IMR-90 (cell line): Measurements from ENCODE around the gene CAMK4. TPM values are rescaled to one million over a fixed set of nuclear protein-coding genes. Genes with fewer than 3 reads are reported as not detected.

Experiments
- ATAC-seq: fragments of 200-7000 bp; cut with Tn5 transposase; 2 replicates; pipeline ENCODE4 v1.9.1; 2020; ENCODE audit warnings: low read depth, mild to moderate bottlenecking, moderate library complexity
- BruUV-seq: library from RNA; stranded (reverse); fragments of 400-500 nt; replicated peaks from 2 replicates; lab custom pipeline; 2021; lab: Mats Ljungman, UMichigan
- CTCF ChIA-PET: fragments of 300-600 bp; formaldehyde crosslinking; extraction: SDS; loops from one replicate; lab custom pipeline; 2021; ENCODE audit warnings: antibody characterized with exemption; lab: Yijun Ruan, JAX
- POLR2A ChIA-PET: fragments of 300-600 bp; sonication (Branson Sonifier 250); formaldehyde crosslinking; loops from one replicate; lab custom pipeline; 2022; ENCODE audit warnings: antibody characterized with exemption; ENCODE audit not compliant: unreplicated experiment; lab: Charles Lee
- DNase-seq: peaks from one replicate; pipeline ENCODE4 v3.0.0; 2013
- H2AFZ ChIP-seq: replicated peaks from 2 replicates; pipeline ENCODE3; 2013; ENCODE audit warnings: low read length, mild to moderate bottlenecking; ENCODE audit not compliant: poor library complexity
- H2AK5ac ChIP-seq: 2 replicates; pipeline ENCODE4 v1.6.1; 2013; ENCODE audit warnings: low read depth, low read length, inconsistent platforms
- H2AK9ac ChIP-seq: replicated peaks from 2 replicates; pipeline ENCODE3; 2013; ENCODE audit warnings: mild to moderate bottlenecking, low read depth, low read length, moderate library complexity; ENCODE audit not compliant: poor library complexity
- H2BK120ac ChIP-seq: 2 replicates; pipeline ENCODE4 v1.6.1; 2013; ENCODE audit warnings: low read depth, low read length, inconsistent platforms
- H2BK15ac ChIP-seq: 3 replicates; pipeline ENCODE4 v1.6.1; 2013; ENCODE audit warnings: low read depth, low read length, inconsistent platforms
- H2BK20ac ChIP-seq: 2 replicates; pipeline ENCODE4 v1.6.1; 2013; ENCODE audit warnings: low read depth, mild to moderate bottlenecking, inconsistent platforms, low read length, moderate library complexity
- H2BK5ac ChIP-seq: 2 replicates; pipeline ENCODE4 v1.6.1; 2013; ENCODE audit warnings: mild to moderate bottlenecking, low read depth, low read length, inconsistent platforms; ENCODE audit not compliant: poor library complexity, severe bottlenecking
- H3K14ac ChIP-seq: replicated peaks from 2 replicates; pipeline ENCODE4 v1.6.1; 2013; ENCODE audit warnings: low read depth, low read length, inconsistent platforms
- H3K18ac ChIP-seq: 2 replicates; pipeline ENCODE4 v1.6.1; 2013; ENCODE audit warnings: low read depth, low read length, control low read depth
- H3K23ac ChIP-seq: 2 replicates; pipeline ENCODE4 v1.6.1; 2013; ENCODE audit warnings: low read depth, low read length, inconsistent platforms
- H3K27ac ChIP-seq: 2 replicates; pipeline ENCODE4 v1.5.1; 2013; ENCODE audit warnings: mild to moderate bottlenecking, control low read depth, low read length; ENCODE audit not compliant: insufficient read depth
- H3K27me3 ChIP-seq: 2 replicates; pipeline ENCODE4 v1.6.1; 2013; ENCODE audit warnings: low read length; ENCODE audit not compliant: control insufficient read depth, insufficient read depth
- H3K36me3 ChIP-seq: 2 replicates; pipeline ENCODE4 v1.6.1; 2013; ENCODE audit warnings: low read length, mixed read lengths; ENCODE audit not compliant: control insufficient read depth, insufficient read depth
- H3K4ac ChIP-seq: 2 replicates; pipeline ENCODE4 v1.6.1; 2013; ENCODE audit warnings: low read depth, low read length, inconsistent platforms
- H3K4me1 ChIP-seq: 2 replicates; pipeline ENCODE4 v1.6.1; 2013; ENCODE audit warnings: low read length, mixed read lengths; ENCODE audit not compliant: control insufficient read depth, insufficient read depth
- H3K4me2 ChIP-seq: 2 replicates; pipeline ENCODE4 v1.6.1; 2013; ENCODE audit warnings: low read depth, mild to moderate bottlenecking, control low read depth, low read length, moderate library complexity
- H3K4me3 ChIP-seq: 2 replicates; pipeline ENCODE4 v1.5.1; 2013; ENCODE audit warnings: low read depth, mild to moderate bottlenecking, control low read depth, low read length, moderate library complexity; ENCODE audit not compliant: insufficient read depth
- H3K56ac ChIP-seq: 2 replicates; pipeline ENCODE4 v1.6.1; 2013; ENCODE audit warnings: low read length, inconsistent platforms; ENCODE audit not compliant: insufficient read depth; ENCODE audit errors: extremely low read depth
- H3K79me1 ChIP-seq, 2 experiments: 2 replicates each; pipeline ENCODE4 v1.6.1; 2013; ENCODE audit warnings: low read length in 2 of 2, inconsistent platforms in 1 of 2, low read depth in 1 of 2
- H3K9ac ChIP-seq: 2 replicates; pipeline ENCODE4 v1.6.1; 2013; ENCODE audit warnings: low read depth, low read length, control low read depth
- H3K9me1 ChIP-seq: 2 replicates; pipeline ENCODE4 v1.6.1; 2013; ENCODE audit warnings: low read length, inconsistent platforms; ENCODE audit not compliant: insufficient read depth
- H3K9me3 ChIP-seq: 2 replicates; pipeline ENCODE4 v1.6.1; 2013; ENCODE audit warnings: low read length; ENCODE audit not compliant: control insufficient read depth, insufficient read depth
- H4K20me1 ChIP-seq: 2 replicates; pipeline ENCODE4 v1.6.1; 2013; ENCODE audit warnings: low read length, inconsistent platforms; ENCODE audit not compliant: insufficient read depth
- H4K5ac ChIP-seq: 2 replicates; pipeline ENCODE4 v1.6.1; 2013; ENCODE audit warnings: mild to moderate bottlenecking, low read depth, low read length, control low read depth
- H4K8ac ChIP-seq, 2 experiments: 2 replicates each; pipeline ENCODE4 v1.6.1; 2013; ENCODE audit warnings: low read depth in 2 of 2, low read length in 2 of 2, control low read depth in 1 of 2, inconsistent platforms in 1 of 2
- H4K91ac ChIP-seq: 2 replicates; pipeline ENCODE4 v1.6.1; 2013; ENCODE audit warnings: low read depth, low read length, inconsistent platforms; ENCODE audit not compliant: insufficient read depth
- BHLHE40 ChIP-seq: fragments of 150-350 bp; IDR thresholded peaks from 2 replicates; pipeline ENCODE4 v1.6.1; 2016; ENCODE audit warnings: mild to moderate bottlenecking, low read depth, low read length
- CEBPB ChIP-seq: IDR thresholded peaks from 2 replicates; pipeline ENCODE4 v1.6.1; 2012; ENCODE audit warnings: low read depth, low read length, improper control_type of control experiment
- CHD1 ChIP-seq: IDR thresholded peaks from 2 replicates; pipeline ENCODE4 v1.6.1; 2012; ENCODE audit warnings: low read depth, low read length, improper control_type of control experiment
- CTCF ChIP-seq: conservative IDR thresholded peaks from 2 replicates; pipeline ENCODE4 v1.5.1; 2012; ENCODE audit warnings: mild to moderate bottlenecking, low read depth, low read length, improper control_type of control experiment
- ELK1 ChIP-seq: fragments of 150-350 bp; IDR thresholded peaks from 2 replicates; pipeline ENCODE4 v1.6.1; 2016; ENCODE audit warnings: low read depth, mild to moderate bottlenecking, low read length, moderate library complexity, borderline replicate concordance
- FOS ChIP-seq: fragments of 150-350 bp; IDR thresholded peaks from 2 replicates; pipeline ENCODE4 v1.6.1; 2016; ENCODE audit warnings: low read depth, low read length
- MAFK ChIP-seq: IDR thresholded peaks from 2 replicates; pipeline ENCODE4 v1.6.1; 2012; ENCODE audit warnings: low read depth, low read length, improper control_type of control experiment
- MAZ ChIP-seq: IDR thresholded peaks from 2 replicates; pipeline ENCODE4 v1.6.1; 2012; ENCODE audit warnings: low read depth, mild to moderate bottlenecking, low read length, improper control_type of control experiment, moderate library complexity, borderline replicate concordance
- MXI1 ChIP-seq: IDR thresholded peaks from 2 replicates; pipeline ENCODE4 v1.6.1; 2012; ENCODE audit warnings: low read depth, mild to moderate bottlenecking, low read length, moderate library complexity, borderline replicate concordance
- NFE2L2 ChIP-seq: fragments of 150-350 bp; IDR thresholded peaks from 2 replicates; pipeline ENCODE4 v1.6.1; 2016; ENCODE audit warnings: low read depth, mild to moderate bottlenecking, low read length
- POLR2A ChIP-seq: IDR thresholded peaks from 2 replicates; pipeline ENCODE4 v1.6.1; 2012; ENCODE audit warnings: mild to moderate bottlenecking, low read depth, low read length
- RAD21 ChIP-seq: IDR thresholded peaks from 2 replicates; pipeline ENCODE4 v1.6.1; 2012; ENCODE audit warnings: low read length, improper control_type of control experiment
- RCOR1 ChIP-seq: IDR thresholded peaks from 2 replicates; pipeline ENCODE4 v1.6.1; 2012; ENCODE audit warnings: mild to moderate bottlenecking, low read length, improper control_type of control experiment; ENCODE audit not compliant: insufficient replicate concordance
- RFX5 ChIP-seq: IDR thresholded peaks from 2 replicates; pipeline ENCODE4 v1.8.0; 2012; ENCODE audit warnings: low read depth, mild to moderate bottlenecking, low read length, moderate library complexity
- SMC3 ChIP-seq: fragments of 150-350 bp; IDR thresholded peaks from 2 replicates; pipeline ENCODE4 v1.6.1; 2016; ENCODE audit warnings: low read depth, mild to moderate bottlenecking, antibody characterized with exemption, low read length, moderate library complexity
- WGBS, 2 experiments: methylation state at CpG; one replicate each; pipeline versions ENCODE4 v1.1.5 to v1.1.7; 2013; ENCODE audit warnings: missing lambda C conversion rate in 2 of 2; ENCODE audit not compliant: insufficient read length in 1 of 2; ENCODE audit errors: extremely low coverage in 2 of 2; 5-methylcytosine and 5-hydroxymethylcytosine counted together
- dilution Hi-C: fragments of 300-500 bp; cut with HindIII; formaldehyde crosslinking; loops from one replicate; pipeline ENCODE4 v1.14.3; 2018; ENCODE audit warnings: low sequenced_read_pairs; ENCODE audit not compliant: unreplicated experiment
- in situ Hi-C: fragments of 300-500 bp; cut with MboI; formaldehyde crosslinking; loops from 3 replicates; pipeline ENCODE4 v1.14.3; 2019; ENCODE audit warnings: low sequenced_read_pairs, inconsistent platforms, mixed read lengths
- intact Hi-C: fragments of 100-400 bp; cut with micrococcal nuclease; formaldehyde crosslinking; loops from 2 replicates; pipeline ENCODE4 v1.10.0; 2022
- polyA plus RNA-seq, 3 experiments: library from polyadenylated mRNA; depleted of rRNA; stranded (reverse); fragments of >200 nt; gene quantifications; 2 replicates each; pipeline ENCODE4 v1.2.3, GENCODE V29; 2012; ENCODE audit warnings: low replicate concordance in 1 of 3
- total RNA-seq: library from RNA; depleted of rRNA; stranded (reverse); fragments of >200 nt; gene quantifications from 2 replicates; pipeline ENCODE4 v1.2.3, GENCODE V29; 2012

Gene CAMK4
- total and polyA plus RNA-seq, 2 of the 4 experiments (the other 2 are of a cell fraction) = 3.7 to 4.8 TPM

- peak overlapping the region; percentile 48 to 52; a peak in 1 of 4 replicates for H4K8ac ChIP-seq
- H2AFZ ChIP-seq = peak overlapping the region; percentile 67
- no peak overlapping the region; the same call in 1 of the 2 replicates for H3K27ac ChIP-seq
- no peak overlapping the region for H3K56ac ChIP-seq
- intact Hi-C loops = no loop called here
- peak; percentile 53 for ATAC-seq
- H2BK20ac ChIP-seq = peak overlapping the region; percentile 74; the same call in 1 of the 2 replicates
- no peaks in the 10 kb centered on the region for H4K20me1 ChIP-seq
- 0 out of 2 replicates have a peak, but pooled peaks cover 2% of the 10 kb centered on the region for H3K9me1 ChIP-seq
- H3K79me1 ChIP-seq = no peaks in the 10 kb centered on the region
- H2AK9ac ChIP-seq = no peak overlapping the region
- peak overlapping the region; percentile 67; the same call in 1 of the 2 replicates for H3K4ac ChIP-seq
- H3K9ac ChIP-seq = no peak overlapping the region
- H3K4me3 ChIP-seq = no peak overlapping the region
- H2AK5ac ChIP-seq = no peak overlapping the region
- ChIA-PET POLR2A (no interaction called here), CTCF (interaction anchor here (0.6 kb wide), 2 partner anchors 31 to 178 kb away, joined by 4 to 5 read pairs; no protein-coding TSS in a partner anchor)
- dilution Hi-C loops = no loop called here
- H2BK120ac ChIP-seq = peak overlapping the region; percentile 47; the same call in 1 of the 2 replicates
- no peaks in the 10 kb centered on the region for H3K36me3 ChIP-seq
- no peak overlapping the region; the same call in 1 of the 2 replicates for H4K5ac ChIP-seq
- H3K4me2 ChIP-seq = no peak overlapping the region
- H2BK5ac ChIP-seq = peak overlapping the region; percentile 79
- H3K27me3 ChIP-seq = no peaks in the 10 kb centered on the region
- no CpG with 5 or more reads among the region's 6 CpGs for WGBS, 2 experiments
- DNase-seq = peak; percentile 42
- H3K4me1 ChIP-seq = no peaks in the 10 kb centered on the region; the same call in 1 of the 2 replicates
- peak overlapping the region; percentile 37; the same call in 1 of the 2 replicates for H3K14ac ChIP-seq
- H3K18ac ChIP-seq = peak overlapping the region; percentile 86; the same call in 1 of the 2 replicates
- no TSS peak for BruUV-seq
- H3K23ac ChIP-seq = 0 out of 2 replicates have a peak overlapping the region, but pooled peaks have one; percentile 24
- no peaks in the 10 kb centered on the region for H3K9me3 ChIP-seq
- in situ Hi-C loops = no loop called here
- peak overlapping the region; percentile 70; the same call in 2 of the 3 replicates for H2BK15ac ChIP-seq
- peak overlapping the region; percentile 15; the same call in 1 of the 2 replicates for H4K91ac ChIP-seq
- TF ChIP-seq RAD21 (no peak), FOS (no peak), RCOR1 (no peak), CTCF (no peak), POLR2A (no peak), MAFK (no peak), MXI1 (no peak), MAZ (no peak), RFX5 (no peak), SMC3 (no peak), CHD1 (no peak), CEBPB (no peak), ELK1 (no peak), NFE2L2 (no peak), BHLHE40 (no peak)
These were observed 159.2 kb downstream of the CAMK4 start for GRCh38 chr5:111383288-111383970.
